Pancreas (tissue), 10 donors: Measurements from ENCODE around the gene GLT1D1. TPM values are rescaled to one million over a fixed set of nuclear protein-coding genes. Genes with fewer than 3 reads are reported as not detected.

ENCODE experiments used
- ATAC-seq, 4 donors: fragments of 200-7000 bp; cut with Tn5 transposase; one replicate each; pipeline versions ENCODE4 v1.8.0 to v1.9.1; 2020; ENCODE audit warnings: mild to moderate bottlenecking in 4 of 4, moderate library complexity in 4 of 4
- DNase-seq, 6 donors: peaks; one replicate each; pipeline ENCODE4 v3.0.0-alpha.2; 2020
- FAIRE-seq: peaks from 2 replicates; lab custom pipeline; 2012; peaks lifted over from hg19 to GRCh38; lab: Jason Lieb, UNC
- H3K27ac ChIP-seq, 4 donors: fragments of 200-600 bp; sonication (generic); 1 replicate in 3 of 4; 2 replicates in 1 of 4; pipeline versions ENCODE4 v1.5.0 to v1.8.0; 2020
- H3K27me3 ChIP-seq, 4 donors: fragments of 200-600 bp; one replicate each; pipeline ENCODE4 v1.8.0; 2021
- H3K36me3 ChIP-seq, 3 donors: fragments of 200-600 bp; sonication (generic) in 1 of 3; one replicate each; pipeline versions ENCODE4 v1.5.0 to v1.8.0; 2020 to 2021
- H3K4me1 ChIP-seq, 3 donors: fragments of 200-600 bp; one replicate each; pipeline ENCODE4 v1.8.0; 2021
- H3K4me3 ChIP-seq, 4 donors: fragments of 200-600 bp; sonication (generic) in 2 of 4; one replicate each; pipeline versions ENCODE4 v1.5.0 to v1.8.0; 2020 to 2021
- H3K9me3 ChIP-seq, 4 donors: fragments of 200-600 bp; one replicate each; pipeline ENCODE4 v1.8.0; 2021
- CTCF ChIP-seq, 4 donors: fragments of 200-600 bp; sonication (generic) in 3 of 4; IDR thresholded peaks; one replicate each; pipeline versions ENCODE4 v1.5.0 to v1.8.0; 2021; ENCODE audit warnings: antibody characterized with exemption in 4 of 4
- WGBS, 2 donors: extraction: QIAGEN DNeasy Blood & Tissue Kit; methylation state at CpG; one replicate each; pipeline ENCODE4 v1.1.7; 2013; 5-methylcytosine and 5-hydroxymethylcytosine counted together
- intact Hi-C, 3 donors: fragments of 100-400 bp; cut with DNase I; formaldehyde crosslinking; loops; one replicate each; pipeline versions ENCODE4 v1.11.1 to v1.14.2; 2022
- polyA plus RNA-seq, 2 donors: library from polyadenylated mRNA; stranded (reverse); fragments of 200-250 nt; gene quantifications; one replicate each; pipeline ENCODE4 v1.2.3, GENCODE V29; 2013
- total RNA-seq, 6 donors: library from RNA; stranded (reverse); fragmentation: NEBNext Ultra II Directional in 4 of 6; extraction: Animal tissue kit (Norgen Biotek cat#: 25700) in 4 of 6; gene quantifications; one replicate each; pipeline versions ENCODE4 v1.2.1 to v1.2.4, GENCODE V29; 2021 to 2023
- donor health status: healthy with polysubstance abuse.
- donor health status: DM: no; HTN: no; CAD: no; lungs with moderate emphysema.
- donor health status: DM: no; HTN: no; CAD: no.
- donor health status: control.
- donor health status: control.
- donor health status: Bipolar disorder and iron deficiency.
- donor health status: DM: yes; HTN: yes; CAD: no.
- donor health status: DM: no; HTN: no; CAD: no.
- donor health status: DM: no; HTN: no; CAD: no.
- donor health status: DM: yes; HTN: yes; CAD: no.

GLT1D1 gene
- total and polyA plus RNA-seq, 8 donors = 0.12 to 1.3 (median 0.28) TPM

- intact Hi-C loops = no loop called here
- H3K27ac ChIP-seq = no peak overlapping the region
- no peak overlapping the region for H3K4me3 ChIP-seq
- H3K9me3 ChIP-seq = no peaks in the 10 kb centered on the region
- DNase-seq (peak in 1 of 6 donors; percentile 17), FAIRE-seq (no peak), ATAC-seq (peak in 3 of 4 donors; percentile 36 to 77 (median 50))
- no peaks in the 10 kb centered on the region for H3K36me3 ChIP-seq
- WGBS, 2 donors = 17% methylated on average over 11 of the region's 11 CpGs
- H3K4me1 ChIP-seq = no peaks in the 10 kb centered on the region
- TF ChIP-seq CTCF (IDR thresholded peaks at IDR 0.05) = no peak
- no peaks in the 10 kb centered on the region for H3K27me3 ChIP-seq
Measured at GRCh38 chr12:128942960-128943477, 89.7 kb downstream of the GLT1D1 start.

- Histone ChIP-seq H3K27ac (no peak overlapping the region), H3K4me1 (no peaks in the 10 kb centered on the region), H3K9me3 (no peaks in the 10 kb centered on the region), H3K4me3 (no peak overlapping the region), H3K36me3 (no peaks in the 10 kb centered on the region), H3K27me3 (no peaks in the 10 kb centered on the region)
- no peak for FAIRE-seq
- intact Hi-C loops = no loop called here
- ATAC-seq = no peak
- DNase-seq = no peak
- WGBS, 2 donors = 81 to 86% methylated on average over 27 of the region's 27 CpGs
- TF ChIP-seq CTCF (IDR thresholded peaks at IDR 0.05) = no peak
Measured at GRCh38 chr12:128944956-128945355, 91.7 kb downstream of the GLT1D1 start.

GRCh38 chr12:128947209-128947608 is 93.9 kb downstream of the GLT1D1 start:
- no peak overlapping the region for H3K4me3 ChIP-seq
- no peak for FAIRE-seq
- no peak for ATAC-seq
- 57 to 58% methylated on average over 10 of the region's 10 CpGs for WGBS, 2 donors
- no peak for DNase-seq
- H3K9me3 ChIP-seq = no peaks in the 10 kb centered on the region
- H3K27ac ChIP-seq = no peak overlapping the region
- no peaks in the 10 kb centered on the region for H3K27me3 ChIP-seq
- intact Hi-C loops = no loop called here
- no peaks in the 10 kb centered on the region for H3K36me3 ChIP-seq
- no peak for TF ChIP-seq CTCF (IDR thresholded peaks at IDR 0.05)
- H3K4me1 ChIP-seq = no peaks in the 10 kb centered on the region

GRCh38 chr12:128949086-128949485 is 95.8 kb downstream of the GLT1D1 start:
- Histone ChIP-seq H3K4me3 (no peak overlapping the region), H3K27me3 (no peaks in the 10 kb centered on the region), H3K9me3 (no peaks in the 10 kb centered on the region), H3K27ac (no peak overlapping the region), H3K36me3 (no peaks in the 10 kb centered on the region), H3K4me1 (no peaks in the 10 kb centered on the region)
- ATAC-seq (no peak), FAIRE-seq (no peak), DNase-seq (no peak)
- 74 to 82% methylated on average over 5 of the region's 5 CpGs for WGBS, 2 donors
- no peak for TF ChIP-seq CTCF (IDR thresholded peaks at IDR 0.05)
- intact Hi-C loops = no loop called here

GRCh38 chr12:128951448-128951847 is 98.2 kb downstream of the GLT1D1 start:
- Histone ChIP-seq H3K4me3 (no peak overlapping the region), H3K9me3 (no peaks in the 10 kb centered on the region), H3K27me3 (no peaks in the 10 kb centered on the region), H3K4me1 (no peaks in the 10 kb centered on the region), H3K36me3 (no peaks in the 10 kb centered on the region), H3K27ac (no peak overlapping the region)
- no peak for DNase-seq
- FAIRE-seq = no peak
- intact Hi-C loops = no loop called here
- 72 to 79% methylated on average over 13 of the region's 13 CpGs for WGBS, 2 donors
- ATAC-seq = no peak
- TF ChIP-seq CTCF (IDR thresholded peaks at IDR 0.05) = no peak
